ENCODE data around the gene SMPDL3B.

DNA sequence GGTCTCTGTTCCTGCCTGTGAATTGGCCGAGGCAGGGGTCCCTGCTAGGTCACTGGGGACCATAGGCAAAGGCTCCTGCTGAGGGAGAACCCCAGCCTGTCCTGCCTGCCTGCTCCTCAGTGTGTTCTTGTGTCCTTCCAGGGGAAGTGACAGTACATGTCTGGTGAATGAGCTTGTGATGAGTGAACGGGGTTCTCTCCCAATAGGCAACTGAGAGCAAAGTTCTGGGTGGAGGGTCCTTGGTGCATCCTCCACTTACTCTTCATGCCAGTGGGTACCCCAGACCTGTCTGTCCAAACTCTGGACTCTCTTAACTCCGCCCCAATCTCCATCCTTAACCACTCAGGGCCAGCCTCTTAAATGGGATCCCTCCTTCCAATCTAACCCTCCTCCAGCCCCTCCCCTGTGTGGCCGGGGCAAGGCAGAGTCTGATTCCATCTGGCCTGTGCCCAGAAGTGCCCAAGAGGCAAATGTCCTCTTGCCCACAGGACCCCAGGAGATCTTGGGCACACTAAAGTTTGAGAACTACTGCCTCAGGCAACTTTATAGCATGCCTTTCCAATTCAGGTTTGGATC lies 26.9 kb downstream of the SMPDL3B start:
- TF ChIP-seq, protein P1, sequence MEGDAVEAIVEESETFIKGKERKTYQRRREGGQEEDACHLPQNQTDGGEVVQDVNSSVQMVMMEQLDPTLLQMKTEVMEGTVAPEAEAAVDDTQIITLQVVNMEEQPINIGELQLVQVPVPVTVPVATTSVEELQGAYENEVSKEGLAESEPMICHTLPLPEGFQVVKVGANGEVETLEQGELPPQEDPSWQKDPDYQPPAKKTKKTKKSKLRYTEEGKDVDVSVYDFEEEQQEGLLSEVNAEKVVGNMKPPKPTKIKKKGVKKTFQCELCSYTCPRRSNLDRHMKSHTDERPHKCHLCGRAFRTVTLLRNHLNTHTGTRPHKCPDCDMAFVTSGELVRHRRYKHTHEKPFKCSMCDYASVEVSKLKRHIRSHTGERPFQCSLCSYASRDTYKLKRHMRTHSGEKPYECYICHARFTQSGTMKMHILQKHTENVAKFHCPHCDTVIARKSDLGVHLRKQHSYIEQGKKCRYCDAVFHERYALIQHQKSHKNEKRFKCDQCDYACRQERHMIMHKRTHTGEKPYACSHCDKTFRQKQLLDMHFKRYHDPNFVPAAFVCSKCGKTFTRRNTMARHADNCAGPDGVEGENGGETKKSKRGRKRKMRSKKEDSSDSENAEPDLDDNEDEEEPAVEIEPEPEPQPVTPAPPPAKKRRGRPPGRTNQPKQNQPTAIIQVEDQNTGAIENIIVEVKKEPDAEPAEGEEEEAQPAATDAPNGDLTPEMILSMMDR (IDR thresholded peaks at IDR 0.05): no peak
- TF ChIP-seq POLR2A (IDR thresholded peaks at IDR 0.05): no peak

Data from esophagus squamous epithelium (tissue), 4 donors.